ENCODE data around the gene LOC128125822.

The LOC128125822 gene

GRCh38 chr6:63574554-63574900 lies 2.2 kb downstream of the LOC128125822 start:
- Histone ChIP-seq H3K27me3 (no peaks in the 10 kb centered on the region), H3K4me3 (peak overlapping the region; percentile 95 to 99), H3K36me3 (peaks cover 30% of the 10 kb centered on the region), H3K4me1 (peaks cover 0 to 11% of the 10 kb centered on the region in 2 donors), H3K9me3 (no peaks in the 10 kb centered on the region), H3K27ac (peak overlapping the region; percentile 99 to 100)
- TF ChIP-seq CTCF (IDR thresholded peaks at IDR 0.05): peak in 1 of 2 donors; percentile 4
- no peak for DNase-seq (ENCODE audit: low spot score)

GRCh38 chr6:63576147-63576772 lies 4.0 kb downstream of the LOC128125822 start:
- Histone ChIP-seq H3K27me3 (no peaks in the 10 kb centered on the region), H3K27ac (no peak overlapping the region), H3K36me3 (peaks cover 43% of the 10 kb centered on the region), H3K9me3 (no peaks in the 10 kb centered on the region), H3K4me1 (peaks cover 0 to 11% of the 10 kb centered on the region in 2 donors), H3K4me3 (no peak overlapping the region)
- TF ChIP-seq CTCF (IDR thresholded peaks at IDR 0.05): no peak
- DNase-seq (ENCODE audit: low spot score): no peak

- DNase-seq (ENCODE audit: low spot score): no peak
- peaks cover 43% of the 10 kb centered on the region for H3K36me3 ChIP-seq
- peaks cover 0 to 11% of the 10 kb centered on the region in 2 donors for H3K4me1 ChIP-seq
- H3K27ac ChIP-seq: no peak overlapping the region
- H3K4me3 ChIP-seq: no peak overlapping the region
- no peaks in the 10 kb centered on the region for H3K27me3 ChIP-seq
- no peak for TF ChIP-seq CTCF (IDR thresholded peaks at IDR 0.05)
- no peaks in the 10 kb centered on the region for H3K9me3 ChIP-seq
These were observed 4.9 kb downstream of the LOC128125822 start for GRCh38 chr6:63576985-63577712.

GRCh38 chr6:63578757-63579156 lies 6.5 kb downstream of the LOC128125822 start:
- Histone ChIP-seq H3K36me3 (peaks cover 43% of the 10 kb centered on the region), H3K27ac (no peak overlapping the region), H3K27me3 (no peaks in the 10 kb centered on the region), H3K4me1 (peaks cover 0 to 11% of the 10 kb centered on the region in 2 donors), H3K4me3 (no peak overlapping the region), H3K9me3 (no peaks in the 10 kb centered on the region)
- no peak for TF ChIP-seq CTCF (IDR thresholded peaks at IDR 0.05)
- no peak for DNase-seq (ENCODE audit: low spot score)

- Histone ChIP-seq H3K9me3 (no peaks in the 10 kb centered on the region), H3K4me1 (no peaks in the 10 kb centered on the region), H3K4me3 (no peak overlapping the region), H3K27me3 (no peaks in the 10 kb centered on the region), H3K27ac (no peak overlapping the region), H3K36me3 (peaks cover 43% of the 10 kb centered on the region)
- TF ChIP-seq CTCF (IDR thresholded peaks at IDR 0.05): no peak
- DNase-seq (ENCODE audit: low spot score): no peak
These were observed 7.8 kb downstream of the LOC128125822 start for GRCh38 chr6:63579937-63580703.
